ENCODE results near the gene APMAP.

GRCh38 chr20:24979036-24979960, 13.3 kb downstream of the APMAP start:
- TF ChIP-seq POLR2A (IDR thresholded peaks at IDR 0.05; ENCODE audit: low read length) (no peak), GATA1 (IDR thresholded peaks at IDR 0.05; ENCODE audit: low read depth, low read length) (no peak)
